Stimulated activated CD8-positive, alpha-beta memory T cell treated with anti-CD3 and anti-CD28 coated beads, Interleukin-15, amount 100 ng/mL, for 4 hours (primary cell): ENCODE results near the gene PHETA1.

ENCODE experiments used
- DNase-seq, 2 donors: peaks; one replicate each; pipeline ENCODE4 v3.0.0-alpha.2; 2020; ENCODE audit warnings: low read depth in 2 of 2

The PHETA1 gene

DNA sequence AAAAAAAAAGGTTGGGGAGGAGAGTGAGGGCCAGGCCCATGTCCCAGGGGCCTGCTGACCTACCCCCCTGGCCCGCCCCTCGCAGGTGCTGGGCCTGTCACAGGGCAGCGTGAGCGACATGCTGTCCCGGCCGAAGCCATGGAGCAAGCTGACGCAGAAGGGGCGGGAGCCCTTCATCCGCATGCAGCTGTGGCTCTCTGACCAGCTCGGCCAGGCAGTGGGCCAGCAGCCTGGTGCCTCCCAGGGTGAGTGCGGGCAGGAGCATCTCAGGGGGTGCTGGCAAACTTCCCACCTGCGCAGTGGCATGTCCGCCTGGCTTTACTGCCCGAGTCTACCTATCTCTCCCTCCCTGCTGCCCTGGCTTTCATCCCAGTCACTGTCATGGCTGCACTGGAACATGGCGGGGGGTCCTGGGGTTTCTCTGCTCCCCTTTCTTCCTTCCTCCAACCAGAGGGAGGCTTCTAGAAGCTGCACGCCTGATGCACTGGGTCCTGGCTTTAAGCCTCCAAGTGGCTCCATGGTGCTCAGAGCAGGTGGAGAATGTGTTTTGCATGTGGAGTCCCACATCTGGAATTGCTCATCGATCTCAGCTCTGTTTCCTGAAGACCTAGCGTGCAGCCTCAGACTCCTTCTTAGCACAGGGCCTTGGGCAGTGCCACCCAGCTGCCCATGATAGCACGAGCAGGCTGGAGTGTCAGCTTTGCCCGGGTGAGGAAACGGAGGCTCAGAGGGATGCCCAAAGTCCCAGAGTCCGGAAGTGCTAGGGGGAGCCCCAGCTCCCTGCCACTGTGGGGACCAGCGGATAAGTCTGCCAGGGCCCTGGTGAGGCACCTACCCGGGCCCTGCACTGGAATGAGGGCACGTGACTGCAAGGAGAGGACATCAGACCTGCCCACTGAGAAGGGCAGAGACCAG lies 46.3 kb downstream of the PHETA1 start:
- DNase-seq = no peak

DNA sequence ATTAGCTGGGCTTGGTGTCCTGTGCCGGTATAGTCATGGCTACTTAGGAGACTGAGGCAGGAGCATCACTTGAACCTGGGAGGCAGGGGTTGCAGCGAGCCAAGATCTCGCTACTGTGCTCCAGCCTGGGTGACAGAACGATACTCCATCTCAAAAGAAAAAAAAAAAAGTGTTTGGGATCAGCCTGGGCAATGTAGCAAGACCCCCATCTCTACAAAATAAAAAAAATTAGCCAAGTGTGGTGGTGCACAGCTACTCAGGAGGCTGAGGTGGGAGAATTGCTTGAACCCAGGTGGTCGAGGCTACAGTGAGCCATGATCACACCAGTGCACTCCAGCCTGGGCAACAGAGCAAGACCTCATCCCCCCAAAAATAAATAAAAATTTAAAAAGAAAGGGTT lies 47.6 kb downstream of the PHETA1 start:
- DNase-seq = no peak

DNA sequence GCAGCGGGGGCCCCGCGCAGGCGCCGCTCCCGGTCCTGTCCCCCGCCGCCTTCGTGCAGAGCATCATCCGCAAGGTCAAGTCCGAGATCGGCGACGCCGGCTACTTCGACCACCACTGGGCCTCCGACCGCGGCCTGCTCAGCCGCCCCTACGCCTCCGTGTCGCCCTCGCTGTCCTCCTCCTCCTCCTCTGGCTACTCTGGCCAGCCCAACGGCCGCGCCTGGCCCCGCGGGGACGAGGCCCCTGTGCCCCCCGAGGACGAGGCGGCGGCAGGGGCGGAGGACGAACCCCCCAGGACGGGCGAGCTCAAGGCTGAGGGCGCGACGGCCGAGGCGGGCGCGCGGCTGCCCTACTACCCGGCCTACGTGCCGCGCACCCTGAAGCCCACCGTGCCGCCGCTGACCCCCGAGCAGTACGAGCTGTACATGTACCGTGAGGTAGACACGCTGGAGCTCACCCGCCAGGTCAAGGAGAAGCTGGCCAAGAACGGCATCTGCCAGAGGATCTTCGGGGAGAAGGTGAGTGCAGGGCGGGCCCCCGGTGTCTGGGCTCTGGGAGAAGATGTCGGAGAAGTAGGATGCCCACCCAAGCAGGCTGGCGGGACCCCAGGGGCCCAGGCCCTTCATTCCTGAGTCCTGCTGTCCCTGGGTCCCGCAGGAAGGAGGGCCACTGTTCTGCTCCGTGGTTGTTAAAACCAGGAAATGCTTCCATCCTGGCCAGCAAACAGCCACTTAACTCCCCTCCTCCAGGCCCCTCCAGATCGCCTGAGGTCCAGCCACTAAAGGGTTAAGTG lies 48.4 kb downstream of the PHETA1 start:
- DNase-seq = no peak

DNA sequence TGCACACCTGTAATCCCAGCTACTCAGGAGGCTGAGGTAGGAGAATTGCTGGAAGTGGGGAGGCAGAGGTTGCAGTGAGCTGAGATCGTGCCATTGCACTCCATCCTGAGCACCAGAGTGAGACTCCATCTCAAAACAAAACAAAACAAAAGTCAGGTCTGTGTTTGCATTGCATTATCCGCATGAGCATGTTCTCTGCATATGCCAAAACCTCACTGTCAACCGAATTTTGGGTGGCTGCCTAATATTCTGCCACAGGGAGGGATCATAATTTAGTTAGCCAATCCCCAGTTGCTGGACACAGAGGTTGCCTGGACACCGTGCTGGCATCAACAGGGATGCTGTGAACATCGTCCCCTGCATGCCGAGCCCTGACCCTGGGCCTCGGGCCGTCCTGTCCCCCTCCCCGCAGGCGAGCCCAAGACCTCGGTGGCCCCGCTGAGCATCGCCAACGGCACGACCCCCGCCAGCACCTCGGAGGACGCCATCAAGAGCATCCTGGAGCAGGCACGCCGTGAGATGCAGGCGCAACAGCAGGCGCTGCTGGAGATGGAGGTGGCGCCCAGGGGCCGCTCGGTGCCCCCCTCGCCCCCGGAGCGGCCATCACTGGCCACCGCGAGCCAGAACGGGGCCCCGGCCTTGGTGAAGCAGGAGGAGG lies 49.2 kb downstream of the PHETA1 start:
- DNase-seq = no peak

DNA sequence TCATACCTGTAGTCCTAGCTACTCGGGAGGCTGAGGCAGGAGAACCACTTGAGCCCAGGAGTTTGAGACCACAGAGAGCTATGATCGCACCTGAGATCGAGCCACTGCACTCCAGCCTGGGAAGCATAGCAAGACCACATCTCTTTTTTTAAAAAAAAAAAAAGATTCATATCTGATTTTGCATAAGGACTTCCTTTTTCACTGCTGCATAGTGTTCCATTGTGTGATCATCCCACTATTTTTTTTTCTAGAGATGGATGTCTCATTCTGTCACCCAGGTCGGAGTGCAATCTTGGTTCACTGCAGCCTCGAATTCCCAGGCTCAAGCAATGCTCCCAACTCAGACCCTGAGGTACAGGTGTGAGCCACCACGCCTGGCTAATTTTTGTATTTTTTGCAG lies 50.4 kb downstream of the PHETA1 start:
- DNase-seq = no peak

DNA sequence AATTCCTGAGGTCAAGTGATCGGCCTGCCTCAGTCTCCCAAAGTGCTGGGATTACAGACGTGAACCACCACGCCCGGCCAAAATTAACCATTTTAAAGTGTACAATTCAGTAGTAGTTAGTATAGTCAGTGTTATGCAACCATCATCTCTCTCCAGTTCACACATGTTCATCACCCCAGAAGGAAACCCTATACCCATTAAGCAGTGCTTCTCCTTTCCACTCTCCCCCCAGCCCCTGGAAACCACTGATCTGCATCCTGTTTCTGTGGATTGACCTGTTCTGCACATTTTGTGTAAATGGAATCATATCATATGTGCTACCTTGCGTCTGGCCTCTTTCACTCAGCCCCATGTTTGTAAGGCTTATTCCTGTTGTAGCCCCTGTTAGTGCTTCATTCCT lies 52.2 kb downstream of the PHETA1 start:
- DNase-seq = no peak

DNA sequence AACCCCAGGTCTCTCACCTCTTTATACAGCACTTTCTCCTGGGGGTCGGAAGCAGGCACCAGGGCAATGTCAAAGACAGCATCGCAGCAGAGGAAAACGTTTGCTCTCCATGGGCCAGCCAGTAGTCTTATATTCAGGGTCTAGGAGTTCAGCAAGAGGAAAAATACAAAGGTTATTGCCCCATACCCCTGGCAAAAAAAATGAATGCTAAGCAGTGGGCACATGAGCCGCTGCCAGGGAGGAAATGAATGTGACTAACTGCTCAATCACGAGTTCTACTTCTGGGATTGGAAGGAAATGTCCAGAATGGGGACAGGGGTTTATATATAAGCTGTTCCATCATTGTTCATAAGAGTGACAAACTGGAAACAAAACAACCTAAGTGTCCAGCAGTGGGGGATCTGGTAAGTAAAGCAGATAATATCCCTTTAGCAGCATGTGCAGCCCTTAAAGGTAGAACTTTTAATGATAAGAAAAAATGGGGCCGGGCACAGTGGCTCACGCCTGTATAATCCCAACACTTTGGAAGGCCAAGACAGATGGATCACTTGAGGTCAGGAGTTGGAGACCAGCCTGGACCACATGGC lies 53.8 kb downstream of the PHETA1 start:
- no peak for DNase-seq

DNA sequence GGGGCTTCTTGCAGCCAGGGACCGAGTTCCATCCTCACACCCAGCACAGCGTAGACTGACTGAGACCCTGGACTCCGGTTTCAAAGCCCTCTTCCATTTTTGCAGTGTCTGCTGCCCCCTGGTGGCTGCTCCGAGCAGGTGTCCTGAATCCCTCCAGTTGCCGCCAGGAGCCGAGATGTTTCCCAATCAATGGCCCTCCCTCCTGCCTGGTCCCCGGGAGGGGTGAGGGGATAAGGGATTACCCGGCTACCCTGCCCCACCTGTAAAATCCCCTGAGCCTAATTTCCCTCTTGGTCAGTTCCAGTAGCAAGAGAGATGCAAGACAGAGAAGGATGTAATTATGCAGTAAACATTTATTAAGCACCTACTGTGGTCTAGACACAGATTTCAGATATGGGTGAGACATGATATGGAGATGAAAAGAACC lies 55.0 kb downstream of the PHETA1 start:
- peak; percentile 31 to 39 for DNase-seq

DNA sequence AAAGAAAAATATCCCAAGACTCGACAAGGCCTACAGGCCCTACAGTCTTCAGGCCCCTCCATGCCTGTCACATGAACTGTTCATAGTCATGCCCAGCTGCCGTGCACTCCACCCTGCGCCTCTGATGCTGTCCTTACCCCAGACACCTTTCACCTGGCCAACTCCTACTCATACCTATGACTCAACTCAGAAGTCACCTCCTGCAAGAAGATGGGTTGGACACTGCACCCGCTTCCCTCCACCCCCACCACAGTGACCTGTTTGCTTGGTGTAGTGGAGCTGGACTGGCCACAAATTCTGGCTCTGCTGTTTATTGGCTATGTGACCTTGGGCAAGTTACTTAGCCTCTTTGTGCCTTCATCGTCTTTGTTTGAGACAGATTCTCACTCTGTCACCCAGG lies 56.2 kb downstream of the PHETA1 start:
- DNase-seq = no peak

DNA sequence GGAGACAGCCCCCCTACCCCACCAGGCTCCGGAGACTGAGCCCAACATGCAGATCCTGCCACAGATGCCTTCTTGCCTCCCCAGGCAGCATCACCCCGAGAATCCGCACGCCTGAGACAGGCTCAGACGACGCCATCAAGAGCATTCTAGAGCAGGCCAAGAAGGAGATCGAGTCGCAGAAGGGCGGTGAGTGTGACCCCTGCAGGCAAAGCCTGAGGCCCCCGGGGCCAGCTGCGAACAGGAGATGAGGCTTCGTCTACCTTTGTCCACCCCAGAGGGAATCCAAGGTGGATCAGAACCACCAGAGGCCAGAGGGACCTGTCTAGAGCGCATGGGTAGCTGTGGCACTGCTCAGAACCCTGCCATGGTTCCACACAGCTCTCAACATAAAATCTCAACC lies 56.9 kb downstream of the PHETA1 start:
- no peak for DNase-seq

DNA sequence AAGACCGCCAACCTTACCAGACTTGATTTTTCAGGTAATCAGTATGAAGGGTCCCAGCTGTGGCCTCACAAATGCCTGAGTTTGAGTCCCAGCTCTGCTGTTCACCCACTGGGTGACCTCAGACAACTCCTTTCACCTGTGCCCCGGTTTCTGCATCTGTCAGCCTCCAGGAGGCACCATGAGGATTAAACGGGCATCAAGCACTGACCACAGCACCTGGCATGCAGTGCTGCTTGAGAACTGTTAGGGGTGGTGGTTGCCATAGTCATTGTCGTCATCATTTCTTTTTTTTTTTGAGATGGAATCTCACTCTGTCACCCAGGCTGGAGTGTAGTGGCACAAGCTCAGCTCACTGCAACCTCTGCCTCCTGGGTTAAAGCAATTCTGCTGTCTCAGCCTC lies 57.9 kb downstream of the PHETA1 start:
- no peak for DNase-seq
